Stimulated activated CD4-positive, alpha-beta T cell treated with anti-CD3 and anti-CD28 coated beads, TNF-alpha, amount 100 ng/mL, for 1 hour (primary cell): ENCODE data around the gene PSG1.
"Not testable (repeated sequence)": the region's sequence is repeated elsewhere in the genome, so short reads cannot be mapped to it uniquely, and the experiment has no call there.

ENCODE experiments used
- DNase-seq, 3 donors: peaks; one replicate each; pipeline ENCODE4 v3.0.0-alpha.2; 2020; ENCODE audit warnings: low read depth in 3 of 3, low spot score in 1 of 3

PSG1 gene

DNA sequence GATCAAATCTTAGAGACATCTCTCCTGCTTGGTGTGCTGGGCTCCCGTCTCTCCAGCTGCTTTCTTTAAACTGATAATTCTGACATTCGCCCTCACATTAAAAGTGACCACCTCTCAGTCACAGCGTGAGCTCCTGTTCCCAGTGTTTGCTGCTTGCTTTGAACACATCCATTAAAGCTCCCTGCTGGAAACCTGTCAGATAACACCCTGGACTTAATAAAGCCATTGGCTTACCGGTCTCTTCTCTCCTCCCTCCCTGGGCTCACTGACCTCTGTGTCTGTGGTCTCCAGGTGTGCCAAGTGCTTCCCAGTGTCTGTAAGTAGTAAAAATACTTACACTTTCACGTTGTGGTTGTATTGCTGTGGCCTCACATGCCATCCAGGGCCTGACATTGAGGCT lies 2.5 kb upstream of the PSG1 start:
- DNase-seq: not testable (repeated sequence)

DNA sequence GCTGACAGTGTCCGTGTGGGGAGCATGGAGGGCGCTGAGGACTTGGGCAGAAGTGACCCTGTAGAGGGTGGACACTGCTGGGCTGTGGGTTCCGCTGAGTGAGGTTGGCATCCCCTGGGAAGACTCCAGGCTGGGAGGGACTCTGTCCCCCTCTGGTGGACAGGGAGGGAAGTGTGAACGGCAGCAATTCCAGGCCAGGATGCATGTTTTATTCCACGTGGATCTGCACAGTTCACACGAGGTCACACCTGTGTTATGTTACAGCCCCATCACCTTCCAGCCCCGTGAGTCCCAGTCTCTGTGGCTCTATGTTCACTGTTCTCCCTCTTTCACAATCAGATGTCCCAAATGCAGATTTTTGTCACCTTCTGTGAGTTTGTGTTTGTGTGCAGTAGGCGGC lies 1.8 kb upstream of the PSG1 start:
- DNase-seq: not testable (repeated sequence)

DNA sequence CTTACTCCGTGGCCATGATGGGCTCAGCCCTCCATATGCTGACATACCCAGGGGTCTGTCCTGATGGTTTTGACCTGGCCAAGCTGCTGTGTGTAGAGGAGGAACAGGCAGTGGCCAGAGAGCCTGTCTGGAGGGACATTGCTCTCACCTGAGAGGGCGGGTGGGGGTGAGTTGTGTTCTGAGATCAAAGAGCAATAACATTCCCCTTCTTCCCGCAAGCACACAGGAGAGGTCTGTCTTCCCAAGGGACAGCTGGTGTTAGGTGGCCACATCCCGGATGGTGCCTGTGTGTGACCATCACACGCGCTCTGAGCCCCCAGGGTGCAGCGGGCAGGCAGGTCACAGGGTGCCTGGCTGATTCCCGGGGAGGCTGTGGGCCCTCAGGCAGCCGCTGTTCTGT lies 1.1 kb upstream of the PSG1 start:
- DNase-seq: not testable (repeated sequence)

DNA sequence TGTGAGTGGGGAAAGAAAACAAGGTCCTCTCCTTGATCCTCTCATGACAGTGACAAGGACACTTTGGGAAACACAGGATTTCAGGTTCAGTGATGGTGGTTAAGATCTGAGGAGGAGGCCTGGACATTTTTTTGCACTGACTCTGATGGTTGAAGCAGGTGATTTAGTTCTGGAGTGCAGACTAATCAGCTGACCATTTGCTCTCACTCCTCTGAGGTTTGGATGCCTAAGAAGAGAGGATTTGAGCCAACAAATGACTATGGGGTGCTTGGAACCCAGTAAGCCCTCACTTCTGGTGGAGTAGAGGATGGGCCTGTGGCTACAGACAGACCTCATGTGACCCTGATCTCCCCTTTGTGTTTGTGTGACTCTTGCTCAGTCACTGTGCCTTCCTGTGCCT lies 2.9 kb downstream of the PSG1 start:
- DNase-seq: not testable (repeated sequence)

DNA sequence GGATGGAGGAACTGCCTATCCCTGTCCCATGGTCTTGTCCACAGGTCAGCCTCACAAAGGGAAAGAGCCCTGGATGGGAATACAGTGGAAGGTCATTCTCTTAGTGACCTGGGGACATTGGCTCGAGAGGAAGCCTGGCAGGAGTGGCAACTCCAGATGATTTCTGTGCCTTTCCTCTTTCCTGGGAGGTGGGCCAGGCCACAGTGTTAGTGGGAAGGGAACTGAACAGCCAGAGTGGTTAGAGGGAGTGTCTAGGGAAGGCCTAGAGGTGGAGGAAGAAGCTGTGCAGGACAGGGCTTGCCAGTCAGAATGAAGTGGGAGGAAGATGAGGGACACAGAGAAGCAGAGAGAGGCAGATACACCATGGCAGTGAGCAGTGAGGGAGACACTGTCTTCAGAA lies 3.6 kb downstream of the PSG1 start:
- DNase-seq: not testable (repeated sequence)

DNA sequence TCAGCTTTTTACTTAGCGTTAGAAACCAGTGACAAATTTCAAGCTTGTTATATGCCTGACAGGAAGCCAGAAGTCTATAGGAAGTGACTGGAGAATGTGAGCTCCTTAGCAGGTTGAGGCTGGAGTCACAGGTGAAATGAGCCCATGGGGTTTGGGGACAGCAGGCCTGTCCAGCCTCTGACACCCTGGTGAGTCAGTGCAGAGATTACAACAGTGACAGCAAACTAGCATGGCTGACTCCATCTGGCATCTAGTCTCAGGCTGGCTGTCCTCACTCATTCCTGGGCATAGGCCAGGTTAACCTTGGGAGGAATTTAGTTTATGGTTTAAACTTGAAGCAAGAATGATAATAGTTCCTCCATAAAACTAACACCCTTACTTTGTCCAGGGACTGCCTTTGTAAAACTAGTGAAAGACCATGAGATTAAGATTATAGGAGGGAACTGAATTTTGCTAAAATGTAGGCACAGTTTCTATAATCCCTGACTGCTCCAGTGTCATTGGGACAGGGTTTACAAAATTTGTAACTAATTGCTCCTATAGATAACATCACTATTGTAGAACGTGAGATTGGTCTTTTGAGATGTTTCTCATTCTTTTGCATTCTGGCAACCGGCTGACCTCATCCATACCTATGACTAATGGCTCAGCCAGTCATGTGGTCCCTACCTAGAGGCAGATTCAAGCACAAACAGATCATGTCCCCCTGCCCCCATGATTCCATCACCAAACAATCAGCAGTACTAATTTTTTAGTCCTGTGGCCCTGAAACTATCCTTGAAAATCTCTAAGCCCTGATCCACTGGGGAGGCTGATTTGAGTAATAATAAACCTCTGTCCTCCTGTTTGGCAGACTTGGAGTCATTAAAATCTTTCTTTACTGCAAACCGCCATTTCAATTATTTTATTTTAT lies 4.4 kb downstream of the PSG1 start:
- DNase-seq: not testable (repeated sequence)

DNA sequence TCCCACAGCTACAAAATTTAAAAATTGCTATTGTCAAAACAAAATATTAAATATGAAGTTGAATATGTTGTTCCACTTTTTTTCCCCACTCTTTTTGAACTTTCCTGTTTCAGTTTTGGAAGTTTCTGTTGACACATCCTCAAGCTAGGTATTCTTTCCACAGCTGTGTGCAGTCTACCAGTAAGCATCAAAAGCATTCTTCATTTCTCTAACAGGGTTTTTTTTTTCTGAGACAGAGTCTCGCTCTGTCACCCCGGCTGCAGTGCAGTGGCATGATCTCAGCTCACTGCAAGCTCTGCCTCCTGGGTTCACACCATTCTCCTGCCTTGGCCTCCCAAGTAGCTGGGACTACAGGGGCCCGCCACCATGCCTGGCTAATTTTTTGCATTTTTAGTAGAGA lies 5.4 kb downstream of the PSG1 start:
- not testable (repeated sequence) for DNase-seq

DNA sequence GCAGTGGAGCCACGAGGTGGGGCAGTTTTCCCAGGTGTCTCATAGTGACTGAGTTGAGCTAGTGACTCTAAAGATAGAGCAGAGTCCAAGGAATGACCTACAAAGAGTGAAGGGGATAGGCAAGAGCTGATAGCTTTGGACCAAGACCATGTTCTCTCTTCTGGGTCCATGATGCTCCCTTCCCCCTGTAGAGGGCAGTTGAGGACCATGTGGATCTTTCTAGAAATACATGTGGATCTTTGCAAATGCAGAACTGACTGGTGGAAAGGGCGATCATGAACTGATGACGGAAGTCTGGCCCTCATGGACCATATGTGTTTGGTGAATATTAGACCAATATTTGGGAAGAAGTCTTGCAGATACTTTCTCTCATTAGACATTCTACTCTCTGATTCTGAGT lies 6.9 kb downstream of the PSG1 start:
- no peak for DNase-seq

DNA sequence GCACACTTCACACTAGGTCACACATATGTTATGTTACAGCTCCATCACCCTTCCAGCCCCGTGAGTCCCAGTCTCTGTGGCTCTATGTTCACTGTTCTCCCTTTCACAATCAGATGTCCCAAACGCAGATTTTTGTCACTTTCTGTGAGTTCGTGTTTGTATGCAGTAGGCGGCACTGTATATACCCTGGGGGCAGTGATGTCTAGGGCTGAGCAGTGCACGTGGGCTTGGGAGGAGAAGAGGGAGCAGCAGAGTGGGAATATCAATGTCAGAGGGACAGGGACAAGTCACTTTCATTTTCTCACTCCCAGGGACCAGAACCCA lies 22.0 kb downstream of the PSG1 start:
- DNase-seq: no peak

DNA sequence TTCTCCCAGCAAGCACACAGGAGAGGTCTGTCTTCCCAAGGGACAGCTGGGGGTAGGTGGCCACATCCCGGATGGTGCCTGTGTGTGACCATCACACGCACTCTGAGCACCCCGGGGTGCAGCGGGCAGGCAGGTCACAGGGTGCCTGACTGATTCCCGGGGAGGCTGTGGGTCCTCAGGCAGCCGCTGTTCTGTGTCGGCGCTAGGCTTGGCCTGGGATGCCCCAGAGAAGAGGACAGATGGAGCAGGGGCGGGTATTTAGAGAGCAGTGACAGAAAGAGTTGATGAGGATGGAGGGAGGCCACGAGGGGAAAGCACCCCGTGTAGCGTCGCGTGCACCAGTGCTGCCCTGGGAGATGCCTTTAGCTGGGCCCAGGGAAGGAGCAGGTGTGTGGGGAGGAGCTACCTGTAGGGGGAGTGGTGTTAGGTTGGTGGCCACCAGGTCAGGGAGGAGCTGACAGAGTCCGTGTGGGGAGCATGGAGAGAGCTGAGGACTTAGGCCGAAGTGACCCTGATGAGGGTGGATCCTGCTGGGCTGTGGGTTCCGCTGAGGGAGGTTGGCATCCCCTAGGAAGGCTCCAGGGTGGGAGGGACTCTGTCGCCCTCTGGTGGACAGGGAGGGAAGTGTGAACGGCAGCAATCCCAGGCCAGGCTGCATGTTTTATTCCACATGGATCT lies 22.5 kb downstream of the PSG1 start:
- DNase-seq: not testable (repeated sequence)

DNA sequence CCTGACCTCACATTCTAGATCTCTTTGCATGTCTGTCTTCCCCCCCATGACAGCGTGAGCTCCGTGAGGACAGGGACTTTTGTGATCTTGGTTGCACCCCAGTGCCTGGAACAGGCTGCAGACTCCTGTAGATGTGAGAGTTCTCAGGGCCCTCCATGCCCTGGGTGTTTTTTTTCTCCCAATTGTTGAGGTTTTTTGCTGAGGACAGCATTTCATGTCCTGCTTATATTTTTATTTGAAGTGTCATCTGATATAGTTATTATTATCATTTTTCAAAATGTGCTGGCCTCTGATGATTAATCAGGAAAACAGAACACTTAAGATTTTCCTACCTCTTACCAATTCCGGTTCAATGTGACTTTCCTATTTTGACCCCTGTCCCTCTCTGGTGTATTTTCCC lies 24.8 kb downstream of the PSG1 start:
- not testable (repeated sequence) for DNase-seq

DNA sequence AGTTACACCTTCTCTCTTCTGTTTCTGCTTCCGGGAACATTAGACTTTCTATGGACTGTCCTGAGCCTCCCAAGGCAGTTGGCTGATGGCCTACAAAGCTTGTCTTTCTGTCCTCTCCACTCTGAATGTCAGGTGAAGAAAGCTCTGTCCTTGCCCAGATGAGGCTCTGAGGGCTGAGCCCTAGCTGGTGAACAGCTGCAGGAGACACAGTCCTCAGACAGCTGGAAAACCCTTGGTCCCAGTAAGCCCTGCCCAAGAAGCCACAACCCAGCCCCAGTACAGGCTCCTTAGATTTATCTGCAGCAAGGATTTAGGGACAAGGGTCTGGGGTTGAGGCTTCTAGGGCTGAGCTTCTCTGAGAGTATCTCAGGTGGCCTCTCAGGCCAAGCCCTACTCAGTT lies 26.3 kb downstream of the PSG1 start:
- not testable (repeated sequence) for DNase-seq

DNA sequence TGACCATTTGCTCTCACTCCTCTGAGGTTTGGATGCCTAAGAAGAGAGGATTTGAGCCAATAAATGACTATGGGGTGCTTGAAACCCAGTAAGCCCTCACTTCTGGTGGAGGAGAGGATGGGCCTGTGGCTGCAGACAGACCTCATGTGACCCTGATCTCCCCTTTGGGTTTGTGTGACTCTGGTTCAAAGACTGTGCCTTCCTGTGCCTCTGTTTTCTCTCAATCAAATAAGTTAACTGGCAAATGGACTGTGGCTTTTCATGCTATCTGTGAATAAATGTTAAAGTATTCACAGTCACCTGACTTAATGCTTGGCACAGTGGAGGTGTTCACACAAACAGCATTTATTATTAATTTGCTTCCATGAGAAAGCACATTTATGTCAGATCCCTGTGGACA lies 26.7 kb downstream of the PSG1 start:
- DNase-seq: not testable (repeated sequence)

DNA sequence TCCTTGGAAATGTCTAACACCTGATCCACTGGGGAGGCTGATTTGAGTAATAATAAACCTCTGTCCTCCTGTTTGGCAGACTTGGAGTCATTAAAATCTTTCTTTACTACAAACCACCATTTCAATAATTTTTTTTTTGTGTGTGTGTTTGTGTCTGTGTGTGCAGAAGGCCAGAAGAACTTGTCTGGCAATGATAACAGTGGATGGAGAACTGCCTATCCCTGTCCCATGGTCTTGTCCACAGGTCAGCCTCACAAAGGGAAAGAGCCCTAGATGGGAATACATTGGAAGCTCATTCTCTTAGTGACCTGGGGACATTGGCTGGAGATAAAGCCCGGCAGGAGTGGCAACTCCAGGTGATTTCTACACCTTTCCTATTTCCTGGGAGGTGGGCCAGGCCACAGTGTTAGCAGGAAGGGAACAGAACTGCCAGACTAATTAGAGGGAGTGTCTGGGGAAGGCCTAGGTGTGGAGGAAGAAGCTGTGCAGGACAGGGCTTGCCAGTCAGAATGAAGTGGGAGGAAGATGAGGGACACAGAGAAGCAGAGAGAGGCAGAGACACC lies 27.7 kb downstream of the PSG1 start:
- not testable (repeated sequence) for DNase-seq

DNA sequence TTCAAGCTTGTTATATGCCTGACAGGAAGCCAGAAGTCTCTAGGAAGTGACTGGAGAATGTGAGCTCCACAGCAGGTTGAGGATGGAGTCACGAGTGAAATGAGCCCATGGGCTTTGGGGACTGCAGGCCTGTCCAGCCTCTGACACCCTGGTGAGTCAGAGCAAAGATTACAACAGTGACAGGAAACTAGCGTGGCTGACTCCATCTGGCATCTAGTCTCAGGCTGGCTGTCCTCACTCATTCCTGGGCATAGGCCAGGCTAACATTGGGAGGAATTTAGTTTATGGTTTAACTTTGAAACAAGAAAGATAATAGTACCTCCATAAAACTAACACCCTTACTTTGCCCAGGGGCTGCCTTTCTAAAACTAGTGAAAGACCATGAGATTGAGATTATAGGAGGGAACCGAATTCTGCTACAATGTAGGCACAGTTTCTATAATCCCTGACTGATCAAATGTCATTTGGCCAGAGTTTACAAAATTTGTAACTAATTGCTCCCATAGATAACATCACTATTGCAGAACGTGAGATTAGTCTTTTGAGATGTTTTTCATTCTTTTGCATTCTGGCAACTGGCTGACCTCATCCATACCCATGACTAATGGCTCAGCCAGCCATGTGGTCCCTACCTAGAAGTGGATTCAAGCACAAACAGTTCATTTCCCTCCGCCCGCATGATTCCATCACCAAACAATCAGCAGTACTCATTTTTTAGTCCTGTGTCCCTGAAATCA lies 28.4 kb downstream of the PSG1 start:
- no peak for DNase-seq

DNA sequence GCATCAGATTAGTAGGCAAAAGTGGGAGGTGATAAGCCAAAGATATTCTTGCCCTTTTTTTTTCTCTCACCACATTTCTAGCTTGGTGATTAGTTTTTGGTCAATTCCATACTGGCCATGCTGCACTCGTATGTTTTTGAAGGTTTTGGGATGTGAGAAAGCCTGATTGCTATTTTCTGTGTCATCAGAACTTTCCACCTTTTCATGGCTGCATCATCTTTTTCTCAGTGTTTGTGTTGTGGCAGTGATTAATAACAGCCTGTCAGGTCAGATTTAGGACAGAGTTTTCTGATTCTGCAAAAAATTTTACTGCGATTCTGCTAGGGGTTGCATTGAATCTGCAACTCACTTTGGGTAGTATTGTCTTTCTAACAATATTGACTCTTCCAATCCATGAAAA lies 32.9 kb downstream of the PSG1 start:
- no peak for DNase-seq

DNA sequence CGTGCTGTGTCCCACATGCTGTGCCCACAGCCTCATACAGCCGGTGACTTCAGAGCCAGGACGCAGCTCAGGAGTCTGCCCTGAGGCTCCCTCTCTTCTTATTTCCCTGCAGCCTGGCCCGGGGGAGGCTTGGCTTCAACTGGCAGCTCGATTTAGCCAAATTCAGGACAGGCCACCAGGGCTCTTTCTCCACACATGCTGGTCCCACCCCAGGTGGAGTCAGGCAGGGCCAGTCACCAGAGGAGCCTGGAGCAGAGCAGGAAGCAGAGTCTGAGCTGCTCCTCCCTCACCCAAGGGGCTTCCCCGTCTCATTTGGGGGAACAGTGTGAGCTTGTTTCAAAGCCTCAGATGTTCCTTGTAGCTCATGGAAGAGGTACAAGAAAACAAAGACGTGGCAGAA lies 35.9 kb downstream of the PSG1 start:
- not testable (repeated sequence) for DNase-seq

DNA sequence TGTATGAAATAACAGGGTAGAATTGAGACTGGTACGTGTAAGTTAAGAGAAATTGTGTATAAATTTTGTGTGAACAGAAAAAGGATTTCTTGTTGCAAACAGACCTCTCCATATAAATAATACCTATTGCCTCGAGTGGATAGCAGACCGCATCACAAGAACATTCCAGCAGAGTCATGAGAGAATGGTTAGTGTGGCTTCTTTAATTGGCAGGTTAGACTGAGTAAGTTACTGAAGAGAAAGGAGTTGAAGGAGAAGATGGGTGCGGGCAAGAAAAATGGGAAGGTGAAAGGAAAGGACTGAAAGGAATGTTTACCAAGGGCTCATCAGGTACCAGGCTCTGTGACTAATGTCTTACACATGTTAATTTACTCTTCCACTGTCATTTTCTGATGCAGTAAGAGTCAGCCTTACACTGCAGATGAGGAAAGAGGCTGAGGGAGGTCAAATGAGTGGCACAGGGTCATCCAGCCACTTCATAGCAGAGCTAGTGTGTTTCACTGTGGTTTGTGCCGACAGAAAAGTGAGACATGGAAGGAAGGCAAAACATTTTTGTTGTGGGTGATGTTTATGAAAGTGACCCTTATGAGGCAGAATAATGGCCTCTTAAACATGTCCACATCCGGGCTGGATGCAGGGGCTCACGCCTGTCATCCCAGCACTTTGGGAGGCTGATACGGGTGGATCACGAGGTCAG lies 46.6 kb downstream of the PSG1 start:
- DNase-seq: not testable (repeated sequence)

DNA sequence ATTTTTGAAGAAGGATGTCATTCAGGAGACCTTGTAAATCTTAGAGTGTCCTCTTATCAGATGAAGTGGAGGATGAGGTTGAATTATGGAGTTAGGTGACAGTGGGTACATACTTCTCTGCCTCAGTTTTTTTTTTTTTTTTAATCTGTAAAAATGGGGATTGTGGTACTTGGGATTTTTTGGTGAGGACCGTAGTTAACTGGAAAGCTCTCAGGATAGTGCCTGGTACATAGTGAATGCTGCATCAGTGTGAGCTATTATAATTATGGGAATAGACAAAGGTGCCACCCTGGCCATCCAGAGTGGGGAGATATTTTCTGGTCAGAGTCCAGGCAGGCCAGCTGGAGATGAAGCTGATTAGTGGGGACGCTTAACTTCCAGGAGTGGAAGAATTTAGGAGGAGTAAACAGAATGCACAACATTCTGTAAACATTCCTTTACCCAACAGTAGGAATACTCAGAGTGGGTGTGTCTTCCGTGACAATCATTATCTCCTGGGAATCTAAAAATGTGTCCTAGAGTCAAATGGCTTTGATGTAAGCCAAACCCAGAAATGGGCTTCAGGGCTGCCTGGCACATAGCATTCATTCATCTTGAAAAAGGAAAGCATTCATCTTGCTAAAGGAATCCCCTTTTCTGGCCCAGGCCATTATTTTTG lies 47.4 kb downstream of the PSG1 start:
- not testable (repeated sequence) for DNase-seq

DNA sequence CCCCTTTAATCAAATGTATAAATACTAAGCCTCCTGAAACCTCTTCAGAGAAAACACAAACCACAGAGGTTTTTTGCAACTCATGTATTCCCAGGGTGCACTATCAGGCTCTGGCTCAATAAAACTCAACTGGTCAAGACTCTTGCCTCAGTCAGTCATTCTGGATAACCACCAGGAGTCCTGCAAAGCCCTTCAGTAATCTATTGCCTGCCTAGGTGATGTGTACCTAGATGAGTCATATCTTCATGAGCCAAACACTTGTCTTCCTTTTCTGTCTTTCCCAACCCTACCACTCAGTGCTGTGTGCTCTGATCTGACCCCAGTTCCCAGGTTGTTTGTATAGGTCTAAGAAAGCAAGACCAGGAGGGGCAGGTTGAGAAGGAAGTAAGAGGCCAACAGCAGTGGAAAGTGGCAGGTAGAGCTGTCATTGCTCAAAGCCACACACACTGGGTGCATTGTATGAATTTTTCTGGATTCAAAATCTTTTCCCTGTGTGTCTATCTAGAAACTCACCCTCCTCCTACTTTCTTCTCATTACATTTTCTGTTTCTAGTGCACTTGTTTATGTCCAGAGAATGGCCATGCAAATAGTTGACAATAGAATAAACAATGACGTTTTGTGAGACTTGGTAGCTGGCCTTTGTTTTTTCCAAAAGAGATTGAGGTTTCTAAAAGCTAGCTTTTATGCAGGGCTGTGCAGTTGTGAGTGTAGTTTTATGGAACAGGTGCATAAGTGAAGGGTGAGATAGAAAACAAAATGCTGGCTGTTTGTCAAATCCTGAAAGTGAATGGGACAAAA lies 48.1 kb downstream of the PSG1 start:
- no peak for DNase-seq
